Heart left ventricle (tissue), 16 donors: ENCODE results near the gene LRRC40. TPM values are rescaled to one million over a fixed set of nuclear protein-coding genes. Genes with fewer than 3 reads are reported as not detected.

Experiments
- ATAC-seq, 4 donors: fragments of 200-7000 bp; cut with Tn5 transposase; one replicate each; pipeline ENCODE4 v1.9.1; 2020 to 2022; ENCODE audit warnings: moderate library complexity in 4 of 4, mild to moderate bottlenecking in 3 of 4, moderate number of reproducible peaks in 1 of 4
- DNase-seq, 5 donors: peaks; one replicate each; pipeline ENCODE4 v3.0.0-alpha.2; 2020
- H3K27ac ChIP-seq, 12 donors: fragments of 200-600 bp; sonication (generic) in 4 of 12; one replicate each; pipeline versions ENCODE4 v1.5.0 to v1.8.0; 2016 to 2022; ENCODE audit warnings: mild to moderate bottlenecking in 2 of 12
- H3K27me3 ChIP-seq, 9 donors: fragments of 200-600 bp; sonication (generic) in 2 of 9; one replicate each; pipeline versions ENCODE4 v1.5.1 to v1.8.0; 2016 to 2022; ENCODE audit warnings: mild to moderate bottlenecking in 3 of 9
- H3K36me3 ChIP-seq, 9 donors: fragments of 200-600 bp; sonication (generic) in 2 of 9; one replicate each; pipeline versions ENCODE4 v1.5.0 to v1.8.0; 2018 to 2022; ENCODE audit warnings: mild to moderate bottlenecking in 2 of 9
- H3K4me1 ChIP-seq, 12 donors: fragments of 200-600 bp; sonication (generic) in 4 of 12; one replicate each; pipeline versions ENCODE4 v1.5.0 to v1.8.0; 2016 to 2022; ENCODE audit warnings: mild to moderate bottlenecking in 3 of 12
- H3K4me3 ChIP-seq, 12 donors: fragments of 200-600 bp; sonication (generic) in 4 of 12; one replicate each; pipeline versions ENCODE4 v1.5.0 to v1.8.0; 2017 to 2022; ENCODE audit warnings: mild to moderate bottlenecking in 9 of 12, moderate library complexity in 4 of 12
- H3K9me3 ChIP-seq, 12 donors: fragments of 200-600 bp; sonication (generic) in 4 of 12; one replicate each; pipeline versions ENCODE4 v1.5.0 to v1.8.0; 2016 to 2022; ENCODE audit warnings: mild to moderate bottlenecking in 1 of 12
- POLR2A ChIP-seq, 2 donors: fragments of 450-650 bp; IDR thresholded peaks; one replicate each; pipeline ENCODE4 v1.6.1; 2017; ENCODE audit warnings: antibody characterized with exemption in 2 of 2, mild to moderate bottlenecking in 2 of 2, moderate library complexity in 2 of 2
- WGBS, 4 donors: extraction: QIAGEN DNeasy Blood & Tissue Kit in 2 of 4; methylation state at CpG; one replicate each; pipeline versions ENCODE4 v1.1.5 to v1.1.7; 2013 to 2018; 5-methylcytosine and 5-hydroxymethylcytosine counted together
- intact Hi-C, 10 donors: fragments of 100-400 bp; cut with DNase I; formaldehyde crosslinking; loops; one replicate each; pipeline versions ENCODE4 v1.11.1 to v1.14.2; 2022
- polyA plus RNA-seq, 2 donors: library from polyadenylated mRNA; stranded (reverse); fragments of 200-250 nt; gene quantifications; one replicate each; pipeline ENCODE4 v1.2.3, GENCODE V29; 2013
- total RNA-seq, 9 donors: library from RNA; depleted of rRNA in 2 of 9; stranded (reverse); fragments of >200 nt in 2 of 9; fragmentation: NEBNext Ultra II Directional in 3 of 9; extraction: Animal tissue kit (Norgen Biotek cat#: 25700) in 3 of 9; gene quantifications; one replicate each; pipeline versions ENCODE4 v1.1.0 to v1.2.4, GENCODE V29; 2016 to 2023
- TF ChIP-seq, protein P1 (sequence below), 12 donors: fragments of 200-600 bp; sonication (generic) in 4 of 12; IDR thresholded peaks; one replicate each; pipeline versions ENCODE4 v1.5.0 to v1.8.0; 2018 to 2022; ENCODE audit warnings: antibody characterized with exemption in 12 of 12, mild to moderate bottlenecking in 5 of 12
- donor health status: ischemic (EF 13 %, LVEDD 7.1; RV severe dilation, severe dysfunction).
- donor health status: healthy with polysubstance abuse.
- donor health status: DM: no; HTN: yes; CAD: no.
- donor health status: DM: no; HTN: no; CAD: no.
- donor health status: ischemic (EF 25% LVEDD 6.9; RV normal size, moderate dysfunction).
- donor health status: ischemic (EF 25% LVEDD 5.7; RV mildly dilated, moderate dysfunction).
- donor health status: healthy.
- donor health status: DM: yes; HTN: yes; CAD: no.
- donor health status: ischemic (EF 35%, LVEDD 5.7; RV mildly dilated, moderate dysfunction).
- donor health status: nonischemic (EF 11% LVEDD 7.7; RV severe dilation, severe dysfunction).
- donor health status: DM: yes; HTN: yes; CAD: no.
- donor health status: PGD.
- donor health status: ischemic (EF 29% LVEDD 5.4; RV normal size, mild dysfunction).
- donor health status: nonischemic (EF 23%, LVEDD 6.1; RV moderate dilation, normal function).

The LRRC40 gene
- total and polyA plus RNA-seq, 11 donors = 6.7 to 13.0 (median 10.9) TPM

DNA sequence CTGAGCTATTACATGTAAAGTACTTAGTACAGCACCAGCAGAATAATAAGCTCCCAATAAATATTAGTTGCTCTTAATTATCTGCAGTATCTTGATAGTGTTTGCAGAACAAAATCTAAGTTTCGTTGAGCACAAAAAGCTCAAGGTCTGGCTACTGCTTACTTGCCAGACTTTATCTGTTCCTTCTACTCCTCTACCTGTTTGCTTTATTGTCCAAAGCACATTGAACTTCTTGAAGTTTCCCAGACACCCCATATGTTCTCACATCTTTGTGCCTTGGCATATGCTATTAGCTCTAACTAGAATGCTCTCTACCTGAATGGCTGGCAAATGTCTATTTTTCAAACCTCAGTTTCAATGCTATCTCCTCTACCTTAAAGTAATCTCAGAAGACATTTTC lies 54.9 kb downstream of the LRRC40 start:
- Histone ChIP-seq H3K36me3 (peaks cover 0 to 92% (median 22%) of the 10 kb centered on the region in 9 donors), H3K9me3 (no peaks in the 10 kb centered on the region), H3K27me3 (no peaks in the 10 kb centered on the region), H3K4me1 (no peaks in the 10 kb centered on the region), H3K27ac (no peak overlapping the region), H3K4me3 (no peak overlapping the region)
- 89 to 91% (median 90%) methylated on average over 1 of the region's 1 CpG for WGBS, 4 donors
- no peak for ATAC-seq
- intact Hi-C loops = no loop called here
- TF ChIP-seq, protein P1, sequence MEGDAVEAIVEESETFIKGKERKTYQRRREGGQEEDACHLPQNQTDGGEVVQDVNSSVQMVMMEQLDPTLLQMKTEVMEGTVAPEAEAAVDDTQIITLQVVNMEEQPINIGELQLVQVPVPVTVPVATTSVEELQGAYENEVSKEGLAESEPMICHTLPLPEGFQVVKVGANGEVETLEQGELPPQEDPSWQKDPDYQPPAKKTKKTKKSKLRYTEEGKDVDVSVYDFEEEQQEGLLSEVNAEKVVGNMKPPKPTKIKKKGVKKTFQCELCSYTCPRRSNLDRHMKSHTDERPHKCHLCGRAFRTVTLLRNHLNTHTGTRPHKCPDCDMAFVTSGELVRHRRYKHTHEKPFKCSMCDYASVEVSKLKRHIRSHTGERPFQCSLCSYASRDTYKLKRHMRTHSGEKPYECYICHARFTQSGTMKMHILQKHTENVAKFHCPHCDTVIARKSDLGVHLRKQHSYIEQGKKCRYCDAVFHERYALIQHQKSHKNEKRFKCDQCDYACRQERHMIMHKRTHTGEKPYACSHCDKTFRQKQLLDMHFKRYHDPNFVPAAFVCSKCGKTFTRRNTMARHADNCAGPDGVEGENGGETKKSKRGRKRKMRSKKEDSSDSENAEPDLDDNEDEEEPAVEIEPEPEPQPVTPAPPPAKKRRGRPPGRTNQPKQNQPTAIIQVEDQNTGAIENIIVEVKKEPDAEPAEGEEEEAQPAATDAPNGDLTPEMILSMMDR (IDR thresholded peaks at IDR 0.05) = no peak
- no peak for TF ChIP-seq POLR2A (IDR thresholded peaks at IDR 0.05)
- no peak for DNase-seq

DNA sequence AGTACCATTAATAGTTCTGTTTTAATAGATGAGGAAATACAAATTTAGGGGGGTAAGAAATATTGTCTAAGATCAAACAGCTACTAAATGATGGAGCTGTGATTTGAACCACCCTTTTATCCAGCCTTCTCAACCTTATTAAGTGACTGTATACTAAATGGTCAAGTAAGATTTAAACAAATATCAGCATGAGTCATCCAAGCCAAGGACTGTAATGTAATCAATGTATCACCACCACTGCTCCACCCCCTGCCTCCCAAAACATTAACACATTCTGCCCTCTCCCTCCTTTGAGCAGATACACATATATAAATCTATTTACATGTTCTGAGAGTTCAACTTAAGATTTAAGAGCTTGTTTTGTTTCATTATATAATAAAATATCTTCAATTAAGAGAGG lies 58.9 kb downstream of the LRRC40 start:
- intact Hi-C loops = no loop called here
- Histone ChIP-seq H3K4me1 (peaks cover 0 to 12% (median 0%) of the 10 kb centered on the region in 12 donors), H3K27me3 (no peaks in the 10 kb centered on the region), H3K36me3 (peaks cover 0 to 81% (median 33%) of the 10 kb centered on the region in 9 donors), H3K9me3 (no peaks in the 10 kb centered on the region), H3K4me3 (no peak overlapping the region), H3K27ac (no peak overlapping the region)
- DNase-seq (no peak), ATAC-seq (no peak)
- TF ChIP-seq POLR2A (IDR thresholded peaks at IDR 0.05) = no peak
- TF ChIP-seq, protein P1 (IDR thresholded peaks at IDR 0.05) = no peak

DNA sequence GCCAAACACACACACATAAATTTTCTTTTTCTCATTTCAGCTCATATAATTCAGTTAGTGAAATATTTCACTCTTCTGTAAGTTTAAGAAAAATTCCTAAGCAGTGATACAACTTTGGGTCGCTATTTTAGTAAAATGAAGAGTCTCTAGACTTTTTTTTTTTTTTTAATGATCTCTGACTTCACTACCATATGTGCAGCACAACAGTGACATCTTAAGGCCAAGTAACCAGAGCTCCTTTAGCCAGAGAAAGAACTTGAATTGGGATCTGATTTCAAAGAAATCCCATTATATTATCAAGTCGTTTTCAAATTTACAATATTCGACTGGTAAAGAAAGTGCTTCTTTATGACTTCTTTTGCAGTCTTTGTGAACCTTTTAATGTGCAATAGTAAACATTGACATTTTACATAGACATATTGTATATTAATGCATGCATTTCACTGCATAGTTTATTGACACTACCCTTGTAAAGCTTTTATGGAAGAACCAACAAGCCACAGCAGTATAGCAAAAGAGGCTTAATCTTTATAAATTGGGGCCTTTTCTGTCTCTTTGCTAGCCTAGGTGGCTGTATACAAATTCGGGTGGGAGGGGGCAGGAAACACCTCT lies 62.2 kb downstream of the LRRC40 start:
- H3K4me1 ChIP-seq = peaks cover 0 to 33% (median 9%) of the 10 kb centered on the region in 12 donors
- WGBS, 4 donors = 57 to 62% (median 62%) methylated on average over 4 of the region's 4 CpGs
- DNase-seq = no peak
- H3K36me3 ChIP-seq = peaks cover 0 to 49% (median 33%) of the 10 kb centered on the region in 9 donors
- no peak for ATAC-seq
- no peak for TF ChIP-seq POLR2A (IDR thresholded peaks at IDR 0.05)
- TF ChIP-seq, protein P1 (IDR thresholded peaks at IDR 0.05) = peak in 7 of 12 donors; percentile 5 to 41 (median 26)
- H3K27ac ChIP-seq = no peak overlapping the region
- no peaks in the 10 kb centered on the region for H3K27me3 ChIP-seq
- intact Hi-C loops = no loop called here
- H3K4me3 ChIP-seq = no peak overlapping the region
- H3K9me3 ChIP-seq = no peaks in the 10 kb centered on the region

DNA sequence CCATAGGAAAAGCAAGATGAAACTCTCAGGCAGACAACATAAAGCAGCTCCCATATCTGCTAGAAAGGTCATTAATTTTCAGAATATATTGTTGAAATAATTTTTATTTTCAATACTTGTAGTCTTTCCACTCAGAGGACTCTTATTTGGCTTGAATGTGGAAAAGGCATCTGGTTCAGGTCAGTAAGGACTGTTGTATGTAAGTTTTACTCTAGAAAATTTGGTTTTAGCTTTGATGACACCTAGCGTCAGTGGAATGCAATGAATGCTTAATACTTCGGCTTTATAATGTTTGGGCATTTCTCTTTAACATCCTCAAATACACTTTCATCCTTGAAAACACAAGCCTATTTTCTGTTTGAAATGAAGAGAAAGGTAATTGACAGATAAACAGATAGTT lies 63.3 kb downstream of the LRRC40 start:
- Histone ChIP-seq H3K36me3 (peaks cover 0 to 39% (median 25%) of the 10 kb centered on the region in 9 donors), H3K4me3 (no peak overlapping the region), H3K4me1 (peaks cover 0 to 33% (median 9%) of the 10 kb centered on the region in 12 donors), H3K9me3 (no peaks in the 10 kb centered on the region), H3K27ac (no peak overlapping the region), H3K27me3 (no peaks in the 10 kb centered on the region)
- WGBS, 4 donors = 57 to 71% (median 65%) methylated on average over 2 of the region's 2 CpGs
- no peak for ATAC-seq
- no peak for TF ChIP-seq POLR2A (IDR thresholded peaks at IDR 0.05)
- TF ChIP-seq, protein P1 (IDR thresholded peaks at IDR 0.05) = peak in 8 of 12 donors; percentile 11 to 49 (median 30)
- DNase-seq = no peak
- intact Hi-C loops = no loop called here
